HL-60/S4 treated with phorbol 12-myristate 13-acetate at 8.2 ng/mL for 4 days and 3 days (cell line): ENCODE data around the gene DNAH17.

Experiments
- in situ Hi-C: fragments of 300-500 bp; cut with MboI; formaldehyde crosslinking; loops from 2 replicates; pipeline ENCODE4 v1.15.0; 2022; ENCODE audit warnings: low sequenced_read_pairs

DNAH17 gene

DNA sequence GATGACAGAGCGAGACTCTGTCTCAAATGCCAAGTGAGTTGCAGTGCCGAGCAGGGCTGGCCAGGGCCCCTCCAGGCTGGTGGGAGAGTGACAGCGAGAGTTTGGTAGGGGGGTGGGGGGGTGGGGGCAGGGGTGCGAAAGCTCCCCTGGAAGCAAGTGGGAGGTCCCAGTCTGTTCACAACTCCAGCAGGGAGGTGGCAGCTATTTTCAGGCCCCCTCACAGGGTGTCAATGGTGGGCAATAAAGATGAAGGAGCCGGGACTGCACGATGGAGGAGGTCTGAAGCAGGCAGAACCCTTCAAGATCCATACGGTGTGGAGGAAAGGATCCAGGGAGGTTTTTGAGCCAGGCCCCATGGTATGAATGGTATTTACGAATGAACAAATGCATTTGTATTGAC, 115.0 kb downstream of the DNAH17 start:
- in situ Hi-C loops, result no loop called here

DNA sequence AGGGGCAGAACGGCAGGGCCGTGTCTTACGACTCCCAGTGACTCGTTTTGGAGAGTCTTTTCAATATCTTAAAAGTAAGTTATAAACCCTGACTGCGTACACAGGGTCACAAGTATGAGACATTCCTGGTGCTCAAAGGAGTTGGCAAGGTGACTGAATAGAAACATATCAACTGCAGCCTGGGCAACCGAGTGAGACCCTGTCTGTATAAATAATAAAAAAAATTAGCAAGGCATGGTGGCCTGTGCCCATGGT, 115.5 kb downstream of the DNAH17 start:
- in situ Hi-C loops, result no loop called here

DNA sequence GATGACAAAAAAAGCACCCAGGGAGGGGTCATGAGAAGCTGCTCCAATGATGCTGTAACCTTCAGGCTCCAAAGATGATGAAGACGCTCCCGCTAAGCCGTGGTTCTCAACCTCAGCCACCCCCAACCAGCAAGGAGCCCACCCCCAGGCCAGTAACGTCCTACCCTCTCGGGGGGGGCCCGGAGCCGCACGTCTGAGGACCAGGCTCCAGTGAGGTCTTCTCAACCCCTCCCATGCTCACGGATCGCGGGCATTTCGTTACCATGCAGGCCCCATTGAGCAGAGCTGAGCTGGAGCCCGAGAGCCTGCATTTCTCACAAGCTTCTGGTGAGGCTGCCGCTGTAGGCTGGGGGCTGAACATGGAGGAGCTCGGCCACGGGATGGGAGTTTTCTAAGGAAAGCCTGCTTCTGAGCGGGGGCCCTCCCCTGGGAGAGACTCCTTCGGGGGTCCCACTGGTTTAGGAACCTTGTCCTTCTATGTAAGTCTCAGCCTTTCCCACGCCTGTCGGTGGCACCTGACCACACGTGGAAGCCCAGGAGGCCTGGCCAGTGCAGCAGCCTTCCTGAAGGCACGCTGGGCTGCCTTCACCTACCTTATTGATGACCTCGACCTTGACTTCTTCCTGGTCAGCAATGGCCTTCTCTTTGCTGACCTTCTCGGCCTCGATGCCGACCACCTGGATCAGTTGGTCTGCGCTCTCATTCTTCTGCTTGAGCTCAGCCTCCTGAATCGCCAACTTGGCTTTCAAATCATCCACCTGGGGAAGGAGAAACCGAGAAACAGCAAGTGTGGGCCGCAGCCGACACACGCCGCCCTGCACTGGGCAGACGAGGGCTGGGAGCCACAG, 116.0 kb downstream of the DNAH17 start:
- in situ Hi-C loops, result no loop called here

DNA sequence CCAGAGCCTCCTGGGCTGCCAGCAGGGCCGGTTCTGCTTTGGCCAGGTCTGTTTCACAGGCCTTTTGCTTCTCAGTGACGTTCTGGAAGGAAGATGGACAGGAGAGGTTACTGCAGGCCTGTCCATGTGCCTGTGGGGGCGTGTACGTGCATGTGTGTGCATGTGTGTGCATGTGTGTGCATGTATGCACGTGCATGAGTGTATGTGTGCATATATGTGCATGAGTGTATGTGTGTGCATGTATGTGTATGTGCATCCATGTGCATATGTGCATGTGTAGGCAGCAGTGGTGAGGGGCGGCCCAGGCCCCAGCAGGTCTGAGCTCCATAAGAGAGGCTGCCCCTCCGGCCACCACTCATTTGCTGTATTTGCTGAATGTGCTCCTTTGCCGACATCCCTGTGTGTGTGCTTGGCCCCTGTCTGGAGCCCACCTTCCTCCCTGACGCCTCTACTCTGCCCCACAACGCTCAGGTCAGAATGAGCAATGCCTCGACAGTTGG, 117.0 kb downstream of the DNAH17 start:
- in situ Hi-C loops, result no loop called here

GRCh38 chr17:78459696-78460095, 117.5 kb downstream of the DNAH17 start:
- in situ Hi-C loops, result no loop called here

DNA sequence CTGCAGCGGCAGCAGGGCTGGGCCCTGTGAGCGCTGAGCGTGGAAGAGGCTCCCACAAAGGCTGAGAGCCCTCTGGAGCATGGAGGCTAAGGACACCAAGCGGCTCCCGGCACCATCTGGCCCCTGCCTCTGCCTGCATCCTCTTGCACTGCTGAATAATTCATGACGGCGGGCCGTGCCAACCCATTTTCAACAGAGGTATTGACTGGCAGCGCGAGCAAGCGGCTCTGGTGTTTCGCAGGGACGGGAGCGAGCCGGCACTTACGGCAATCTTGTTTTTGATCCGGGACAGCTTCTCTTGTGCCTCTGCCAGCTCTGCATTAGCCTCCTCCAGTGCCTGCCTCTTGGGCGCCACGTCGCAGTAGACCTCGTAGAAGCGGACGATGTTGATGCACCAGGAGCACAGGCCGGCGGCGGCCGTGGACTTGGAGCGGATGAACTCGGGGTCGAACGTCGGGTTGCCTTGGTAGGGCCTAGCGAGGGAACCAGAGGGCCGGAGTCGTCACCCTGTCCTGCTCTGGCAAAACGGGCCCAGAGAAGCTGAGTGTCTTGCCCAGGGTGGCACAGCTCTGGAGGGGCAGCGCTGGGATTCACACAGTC, 118.4 kb downstream of the DNAH17 start:
- in situ Hi-C loops, result no loop called here

DNA sequence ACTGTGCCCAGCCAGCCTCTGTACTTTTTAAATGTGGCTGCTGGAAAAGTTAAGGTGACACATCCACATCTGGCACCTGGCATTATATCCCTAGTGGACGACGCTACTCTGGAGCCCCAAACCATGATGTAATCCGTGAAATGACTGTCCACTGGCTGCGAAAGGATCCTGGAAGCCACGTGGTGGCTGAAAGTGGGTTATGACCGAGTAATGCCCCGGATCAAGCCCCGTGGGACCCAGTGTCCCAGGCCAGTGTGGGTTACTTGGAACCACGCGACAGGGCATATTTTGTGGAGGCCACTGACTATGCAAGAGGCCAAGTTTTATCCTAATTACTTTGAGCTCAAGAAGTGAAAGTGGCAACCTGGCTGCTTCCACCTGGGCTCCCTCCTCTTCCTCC, 119.1 kb downstream of the DNAH17 start:
- in situ Hi-C loops, result no loop called here

- in situ Hi-C loops, result no loop called here
Measured at GRCh38 chr17:78454346-78454745, 122.8 kb downstream of the DNAH17 start.

GRCh38 chr17:78451753-78452152, 125.4 kb downstream of the DNAH17 start:
- in situ Hi-C loops, result no loop called here

- in situ Hi-C loops, result no loop called here
Measured at GRCh38 chr17:78450696-78451345, 126.4 kb downstream of the DNAH17 start.

- in situ Hi-C loops, result no loop called here
Measured at GRCh38 chr17:78449983-78450595, 127.1 kb downstream of the DNAH17 start.

DNA sequence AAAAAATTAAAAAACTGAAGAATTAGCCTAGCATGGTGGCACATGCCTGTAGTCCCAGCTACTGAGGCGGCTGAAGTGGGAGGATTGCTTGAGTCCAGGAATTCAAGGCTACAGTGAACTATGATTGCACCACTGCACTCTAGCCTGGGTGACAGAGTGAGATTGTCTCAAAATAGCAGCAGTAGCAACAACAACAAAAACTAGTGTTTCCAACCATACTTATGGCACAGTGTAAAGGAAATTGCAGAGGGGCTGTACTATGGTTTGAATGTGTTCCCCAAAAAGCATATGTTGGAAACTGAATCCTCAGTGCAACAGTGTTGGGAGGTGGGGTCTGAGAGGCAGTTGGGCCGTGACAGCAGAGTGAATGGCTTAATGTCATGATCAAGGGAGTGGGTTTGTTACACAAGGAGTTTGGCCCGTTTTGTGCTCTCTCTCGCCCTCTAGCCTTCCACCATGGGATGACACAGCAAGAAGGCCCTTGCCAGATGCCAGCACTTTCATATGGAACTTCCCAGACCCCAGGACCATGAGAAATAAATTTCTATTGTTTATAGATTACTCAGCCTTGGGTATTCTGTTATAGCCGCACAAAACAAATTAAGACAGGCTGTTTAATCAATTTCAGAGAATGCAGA, 128.7 kb downstream of the DNAH17 start:
- in situ Hi-C loops, result no loop called here

DNA sequence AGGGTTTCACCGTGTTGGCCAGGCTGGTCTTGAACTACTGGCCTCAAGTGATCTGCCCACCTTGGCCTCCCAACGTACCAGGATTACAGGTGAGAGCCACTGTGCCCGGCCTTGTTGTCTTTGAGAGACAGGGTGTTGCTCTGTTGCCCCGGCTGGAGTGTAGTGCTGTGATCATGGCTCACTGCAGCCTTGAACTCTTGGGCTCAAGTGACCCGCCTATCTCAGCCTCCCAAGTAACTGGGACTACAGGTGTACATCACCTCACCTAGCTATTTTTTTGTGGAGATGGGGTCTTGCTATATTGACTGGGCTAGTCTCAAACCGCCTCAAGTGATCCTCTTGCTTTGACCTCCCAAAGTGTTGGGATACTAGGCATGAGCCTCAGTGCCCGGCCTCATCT, 130.4 kb downstream of the DNAH17 start:
- in situ Hi-C loops, result no loop called here

DNA sequence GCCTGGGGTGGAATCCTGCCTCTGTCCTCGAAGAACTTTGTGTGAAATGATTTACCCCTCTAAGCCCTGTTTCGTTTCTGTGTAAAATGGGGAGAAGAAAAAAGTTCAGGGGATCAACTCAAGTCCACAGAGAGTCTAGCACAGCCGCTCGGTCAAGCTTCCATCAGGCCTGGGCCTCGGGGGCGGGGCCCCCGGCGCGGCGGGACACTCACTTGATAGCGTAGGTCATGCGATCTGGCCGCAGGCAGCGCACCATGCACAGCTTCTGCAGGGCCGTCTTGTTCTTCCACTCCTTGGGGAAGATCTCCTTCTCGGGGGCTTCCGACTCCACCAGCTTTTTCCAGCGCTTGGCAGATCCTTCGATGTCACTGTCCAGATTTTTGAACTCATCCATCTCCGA, 132.8 kb downstream of the DNAH17 start:
- in situ Hi-C loops, result no loop called here

GRCh38 chr17:78442648-78443218, 134.5 kb downstream of the DNAH17 start:
- in situ Hi-C loops, result no loop called here

- in situ Hi-C loops, result no loop called here
Measured at GRCh38 chr17:78441271-78441971, 135.8 kb downstream of the DNAH17 start.

GRCh38 chr17:78438694-78439325, 138.4 kb downstream of the DNAH17 start:
- in situ Hi-C loops, result no loop called here

- in situ Hi-C loops, result no loop called here
Measured at GRCh38 chr17:78438271-78438691, 138.9 kb downstream of the DNAH17 start.

GRCh38 chr17:78437508-78438169, 139.6 kb downstream of the DNAH17 start:
- in situ Hi-C loops, result no loop called here
